Ovary (tissue), 9 donors: ENCODE results near the gene PMVK. TPM values are rescaled to one million over a fixed set of nuclear protein-coding genes. Genes with fewer than 3 reads are reported as not detected.

Experiments used
- DNase-seq, 5 donors: peaks; one replicate each; pipeline ENCODE4 v3.0.0-alpha.2; 2019 to 2020
- H3K27ac ChIP-seq, 2 donors: fragments of 200-600 bp; one replicate each; pipeline versions ENCODE4 v1.5.1 to v1.8.0; 2019 to 2022
- H3K27me3 ChIP-seq: fragments of 200-600 bp; one replicate; pipeline ENCODE4 v1.8.0; 2022
- H3K36me3 ChIP-seq: fragments of 200-600 bp; sonication (generic); one replicate; pipeline ENCODE4 v1.5.1; 2019
- H3K4me1 ChIP-seq: one replicate; pipeline ENCODE4 v1.8.1; 2013; ENCODE audit warnings: mild to moderate bottlenecking, moderate library complexity; ENCODE audit not compliant: insufficient read depth
- H3K4me3 ChIP-seq: fragments of 200-600 bp; sonication (generic); one replicate; pipeline ENCODE4 v1.5.1; 2017
- H3K9me3 ChIP-seq, 2 donors: fragments of 200-600 bp in 1 of 2; sonication (generic) in 1 of 2; one replicate each; pipeline versions ENCODE4 v1.5.1 to v1.8.1; 2013 to 2019; ENCODE audit warnings: mild to moderate bottlenecking in 1 of 2, moderate library complexity in 1 of 2
- EP300 ChIP-seq: sonication (generic); formaldehyde crosslinking; IDR thresholded peaks from one replicate; pipeline ENCODE4 v1.6.1; 2017; ENCODE audit warnings: antibody characterized with exemption
- POLR2A ChIP-seq: fragments of 450-650 bp; IDR thresholded peaks from one replicate; pipeline ENCODE4 v1.6.1; 2017; ENCODE audit warnings: antibody characterized with exemption, mild to moderate bottlenecking, moderate library complexity
- WGBS, 3 donors: extraction: QIAGEN DNeasy Blood & Tissue Kit in 1 of 3; methylation state at CpG; one replicate each; pipeline versions ENCODE4 v1.1.5 to v1.1.7; 2013 to 2017; 5-methylcytosine and 5-hydroxymethylcytosine counted together
- intact Hi-C, 4 donors: fragments of 100-400 bp; cut with DNase I; formaldehyde crosslinking; loops; one replicate each; pipeline versions ENCODE4 v1.11.0 to v1.15.1; 2022 to 2023
- polyA plus RNA-seq, 2 donors: library from polyadenylated mRNA; stranded (reverse); fragments of 200-250 nt in 1 of 2; fragments of 350-450 nt in 1 of 2; fragmentation: Illumina TruSeq in 1 of 2; extraction: RNeasy Lipid Tissue Mini Kit (QIAGEN cat#74804) in 1 of 2; gene quantifications; one replicate each; pipeline ENCODE4 v1.2.3, GENCODE V29; 2013 to 2014
- total RNA-seq, 7 donors: library from RNA; depleted of rRNA in 2 of 7; stranded (reverse); fragments of >200 nt in 2 of 7; fragmentation: NEBNext Ultra II Directional in 3 of 7; extraction: Animal tissue kit (Norgen Biotek cat#: 25700) in 3 of 7; gene quantifications; one replicate each; pipeline versions ENCODE4 v1.1.0 to v1.2.4, GENCODE V29; 2016 to 2023
- TF ChIP-seq, protein P1 (sequence below), 3 donors: fragments of 450-650 bp in 2 of 3; fragments of 200-600 bp in 1 of 3; IDR thresholded peaks; one replicate each; pipeline versions ENCODE4 v1.5.1 to v1.8.0; 2016 to 2022; ENCODE audit warnings: antibody characterized with exemption in 3 of 3, mild to moderate bottlenecking in 1 of 3
- donor health status: DM: no; HTN: no; CAD: no; lungs with moderate emphysema.
- donor health status: DM: no; HTN: no; CAD: no.
- donor health status: Bipolar disorder and iron deficiency.
- donor health status: DM: yes; HTN: yes; CAD: no.
- donor health status: DM: no; HTN: no; CAD: no.
- donor health status: DM: yes; HTN: yes; CAD: no.

The PMVK gene
- total and polyA plus RNA-seq, 9 donors, result 8.6 to 50.7 (median 30.6) TPM

DNA sequence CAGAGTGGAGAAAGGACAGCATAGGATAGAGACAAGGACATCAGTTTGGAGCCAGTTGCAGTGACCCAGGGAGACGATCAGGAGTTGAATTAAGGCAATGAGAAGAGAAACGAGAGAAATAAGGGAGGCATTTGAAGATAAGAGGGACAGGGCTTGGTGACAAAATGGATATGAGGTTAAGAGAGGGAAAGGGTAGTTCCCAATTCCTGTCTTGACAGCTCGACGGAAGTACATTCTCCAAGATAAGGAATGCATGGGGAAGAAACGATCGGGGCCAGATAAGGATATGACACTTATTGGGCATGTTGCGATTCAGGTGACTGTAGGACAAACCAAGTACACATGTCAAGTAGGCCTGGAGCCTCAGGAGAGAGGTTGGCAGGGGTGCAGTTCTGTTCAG lies 47.8 kb downstream of the PMVK start:
- no peak overlapping the region for H3K27ac ChIP-seq
- no peaks in the 10 kb centered on the region for H3K9me3 ChIP-seq
- peaks cover 3% of the 10 kb centered on the region for H3K4me1 ChIP-seq
- H3K36me3 ChIP-seq, result no peaks in the 10 kb centered on the region
- WGBS, 3 donors, result 72 to 82% (median 74%) methylated on average over 7 of the region's 7 CpGs
- TF ChIP-seq POLR2A, result no peak
- no peak for TF ChIP-seq EP300
- TF ChIP-seq, protein P1, sequence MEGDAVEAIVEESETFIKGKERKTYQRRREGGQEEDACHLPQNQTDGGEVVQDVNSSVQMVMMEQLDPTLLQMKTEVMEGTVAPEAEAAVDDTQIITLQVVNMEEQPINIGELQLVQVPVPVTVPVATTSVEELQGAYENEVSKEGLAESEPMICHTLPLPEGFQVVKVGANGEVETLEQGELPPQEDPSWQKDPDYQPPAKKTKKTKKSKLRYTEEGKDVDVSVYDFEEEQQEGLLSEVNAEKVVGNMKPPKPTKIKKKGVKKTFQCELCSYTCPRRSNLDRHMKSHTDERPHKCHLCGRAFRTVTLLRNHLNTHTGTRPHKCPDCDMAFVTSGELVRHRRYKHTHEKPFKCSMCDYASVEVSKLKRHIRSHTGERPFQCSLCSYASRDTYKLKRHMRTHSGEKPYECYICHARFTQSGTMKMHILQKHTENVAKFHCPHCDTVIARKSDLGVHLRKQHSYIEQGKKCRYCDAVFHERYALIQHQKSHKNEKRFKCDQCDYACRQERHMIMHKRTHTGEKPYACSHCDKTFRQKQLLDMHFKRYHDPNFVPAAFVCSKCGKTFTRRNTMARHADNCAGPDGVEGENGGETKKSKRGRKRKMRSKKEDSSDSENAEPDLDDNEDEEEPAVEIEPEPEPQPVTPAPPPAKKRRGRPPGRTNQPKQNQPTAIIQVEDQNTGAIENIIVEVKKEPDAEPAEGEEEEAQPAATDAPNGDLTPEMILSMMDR (IDR thresholded peaks at IDR 0.05), result no peak
- DNase-seq, result no peak
- H3K4me3 ChIP-seq, result no peak overlapping the region
- no peaks in the 10 kb centered on the region for H3K27me3 ChIP-seq
- intact Hi-C loops, result no loop called here

DNA sequence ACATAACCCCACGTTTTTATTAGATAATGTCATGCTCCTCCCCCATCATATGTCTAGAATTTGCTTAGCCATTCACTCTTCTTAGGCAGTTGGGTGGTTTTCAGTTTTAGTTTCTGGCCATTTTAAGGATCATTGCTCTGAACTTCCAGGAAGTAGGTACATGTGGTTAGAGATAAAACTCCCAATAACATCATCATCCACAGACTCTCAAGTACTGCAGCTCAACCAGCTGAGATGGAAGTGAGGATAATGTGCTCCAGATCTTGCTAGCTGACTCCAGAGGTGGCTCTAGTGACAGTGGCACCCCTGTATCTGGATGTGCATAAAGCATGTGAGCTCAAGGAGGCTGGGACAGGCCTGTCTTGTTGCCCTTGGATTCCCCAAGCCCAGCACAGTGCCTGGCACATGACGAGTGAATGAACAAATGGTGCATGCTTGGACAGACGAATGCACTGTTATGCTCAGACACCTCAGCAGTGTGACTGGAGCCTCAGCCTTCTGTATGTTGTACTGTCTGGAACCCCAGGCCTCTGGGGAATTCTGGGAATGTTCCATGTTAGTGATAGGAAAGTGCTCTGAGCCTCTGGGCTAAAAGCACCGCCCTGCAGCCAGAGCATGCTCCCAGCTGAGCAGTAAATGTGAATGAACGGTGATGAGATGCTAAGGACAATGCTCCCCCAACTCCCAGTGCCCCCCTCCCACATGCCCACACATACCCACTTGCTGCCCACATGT lies 50.1 kb downstream of the PMVK start:
- H3K4me1 ChIP-seq, result peaks cover 3% of the 10 kb centered on the region
- intact Hi-C loops, result no loop called here
- WGBS, 3 donors, result 59 to 61% (median 60%) methylated on average over 5 of the region's 5 CpGs
- H3K4me3 ChIP-seq, result no peak overlapping the region
- TF ChIP-seq EP300 (no peak), POLR2A (no peak)
- TF ChIP-seq, protein P1 (IDR thresholded peaks at IDR 0.05), result no peak
- H3K27ac ChIP-seq, result no peak overlapping the region
- H3K36me3 ChIP-seq, result no peaks in the 10 kb centered on the region
- no peak for DNase-seq
- H3K27me3 ChIP-seq, result no peaks in the 10 kb centered on the region
- no peaks in the 10 kb centered on the region for H3K9me3 ChIP-seq

DNA sequence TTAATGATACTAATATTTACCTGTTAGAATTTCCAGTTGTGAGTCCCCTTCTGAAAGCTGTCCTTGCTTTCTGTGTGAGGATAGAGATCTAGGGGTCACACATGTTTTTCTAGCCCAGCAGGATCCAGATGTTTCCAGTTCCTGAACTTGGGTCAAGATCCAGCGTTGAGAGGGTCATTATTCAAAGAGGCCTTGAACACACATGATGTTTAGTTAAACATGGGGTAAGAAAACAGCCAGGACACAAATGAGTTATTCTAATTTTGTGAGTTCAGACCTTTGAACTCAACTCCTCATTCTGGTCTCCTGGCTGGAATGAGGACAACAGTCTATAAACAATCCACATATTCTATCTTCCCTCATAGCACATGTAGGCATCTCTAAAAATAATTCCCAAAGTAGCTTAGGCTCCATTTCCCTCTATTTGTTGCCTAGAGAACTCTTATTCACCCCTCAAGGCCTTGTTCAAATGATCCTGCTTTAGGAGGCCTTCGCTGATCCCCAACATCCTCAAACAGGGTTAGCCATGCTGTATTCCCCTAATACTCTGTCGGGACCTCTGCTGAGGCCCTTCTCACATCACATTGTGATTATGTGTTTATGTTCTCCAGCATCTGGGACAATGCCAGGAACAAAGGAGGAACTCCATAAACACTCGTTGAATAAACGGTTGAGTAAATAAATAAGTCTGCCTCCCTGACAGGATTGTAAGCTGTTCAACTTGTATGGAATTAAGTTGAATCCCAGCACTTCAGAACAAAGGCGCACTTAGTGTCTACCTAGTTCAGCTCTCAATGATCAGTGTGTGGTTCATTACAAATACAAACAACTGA lies 51.4 kb downstream of the PMVK start:
- H3K9me3 ChIP-seq, result no peaks in the 10 kb centered on the region
- no peak overlapping the region for H3K4me3 ChIP-seq
- no peak for DNase-seq
- no peaks in the 10 kb centered on the region for H3K27me3 ChIP-seq
- no peak overlapping the region for H3K27ac ChIP-seq
- no peaks in the 10 kb centered on the region for H3K36me3 ChIP-seq
- TF ChIP-seq, protein P1 (IDR thresholded peaks at IDR 0.05), result no peak
- TF ChIP-seq POLR2A (no peak), EP300 (no peak)
- WGBS, 3 donors, result 37 to 41% (median 38%) methylated on average over 6 of the region's 6 CpGs
- H3K4me1 ChIP-seq, result peaks cover 3% of the 10 kb centered on the region
- intact Hi-C loops, result loop anchor here in 2 of 4 donors (5.0 kb wide), 2 partner anchors 218 to 328 kb away; partner anchors contain the start of gene UBE2Q1 (in 1 of the 2)

DNA sequence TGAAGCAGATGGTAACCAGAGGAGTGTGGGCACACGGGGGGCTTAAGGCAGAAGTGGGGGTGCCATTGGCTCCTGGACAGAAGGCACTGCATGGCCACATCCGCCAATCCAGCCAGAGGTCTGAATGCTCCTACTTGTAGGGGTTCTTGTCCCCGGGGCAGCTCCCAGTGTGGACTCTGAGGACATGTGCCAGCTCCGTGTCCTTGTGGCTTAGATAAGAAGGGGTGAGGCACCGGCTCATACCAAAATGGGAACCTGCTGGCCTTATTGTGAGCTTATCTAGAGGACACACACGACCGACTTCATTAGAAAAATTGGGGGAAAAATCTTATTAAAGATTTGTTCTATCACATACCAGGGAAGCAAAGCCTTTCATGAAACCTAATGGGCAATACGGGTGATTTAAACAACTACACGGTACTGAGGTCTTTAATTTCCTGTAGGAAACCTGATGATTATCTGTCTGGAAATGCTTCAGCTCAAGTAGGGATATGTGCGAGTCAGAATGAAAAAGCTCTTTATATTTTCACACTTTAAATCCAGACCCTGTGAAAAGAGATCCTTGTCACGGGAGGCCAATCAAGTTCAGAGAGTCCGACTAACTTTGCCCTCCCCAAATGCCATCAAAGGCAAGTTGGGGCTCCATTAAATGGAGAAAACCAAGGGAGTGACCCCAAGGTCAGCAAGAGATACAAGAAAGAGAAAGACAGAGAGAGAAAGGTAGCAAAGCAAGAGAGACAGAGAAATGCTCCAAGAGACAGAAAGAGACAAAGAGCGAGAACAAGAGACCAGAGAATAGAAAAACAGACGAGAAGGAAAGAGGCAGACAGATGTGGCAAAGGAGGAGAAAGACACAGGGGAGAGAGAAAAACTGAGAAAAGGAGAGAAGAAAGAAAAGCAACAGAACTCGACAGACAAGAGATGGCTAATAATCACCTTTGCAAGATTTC lies 52.3 kb downstream of the PMVK start:
- Histone ChIP-seq H3K4me3 (no peak overlapping the region), H3K27me3 (no peaks in the 10 kb centered on the region), H3K27ac (no peak overlapping the region), H3K36me3 (no peaks in the 10 kb centered on the region), H3K9me3 (no peaks in the 10 kb centered on the region), H3K4me1 (peaks cover 3% of the 10 kb centered on the region)
- DNase-seq, result no peak
- 64 to 65% (median 65%) methylated on average over 15 of the region's 15 CpGs for WGBS, 3 donors
- intact Hi-C loops, result loop anchor here in 2 of 4 donors (5.0 kb wide), 2 partner anchors 217 to 327 kb away; partner anchors contain the start of gene UBE2Q1 (in 1 of the 2)
- TF ChIP-seq, protein P1 (IDR thresholded peaks at IDR 0.05), result no peak
- TF ChIP-seq EP300 (no peak), POLR2A (no peak)
